NCI-H345 treated with DMSO at 0.1 percent for 48 hours (cell line): ENCODE results near the gene TEKT5.
"Not testable (repeated sequence)": the region's sequence is repeated elsewhere in the genome, so short reads cannot be mapped to it uniquely, and the experiment has no call there.

Experiments
- DNase-seq: peaks from one replicate; lab custom pipeline; 2025; ENCODE audit not compliant: unreplicated experiment; lab: John Stamatoyannopoulos, UW

Gene TEKT5

DNA sequence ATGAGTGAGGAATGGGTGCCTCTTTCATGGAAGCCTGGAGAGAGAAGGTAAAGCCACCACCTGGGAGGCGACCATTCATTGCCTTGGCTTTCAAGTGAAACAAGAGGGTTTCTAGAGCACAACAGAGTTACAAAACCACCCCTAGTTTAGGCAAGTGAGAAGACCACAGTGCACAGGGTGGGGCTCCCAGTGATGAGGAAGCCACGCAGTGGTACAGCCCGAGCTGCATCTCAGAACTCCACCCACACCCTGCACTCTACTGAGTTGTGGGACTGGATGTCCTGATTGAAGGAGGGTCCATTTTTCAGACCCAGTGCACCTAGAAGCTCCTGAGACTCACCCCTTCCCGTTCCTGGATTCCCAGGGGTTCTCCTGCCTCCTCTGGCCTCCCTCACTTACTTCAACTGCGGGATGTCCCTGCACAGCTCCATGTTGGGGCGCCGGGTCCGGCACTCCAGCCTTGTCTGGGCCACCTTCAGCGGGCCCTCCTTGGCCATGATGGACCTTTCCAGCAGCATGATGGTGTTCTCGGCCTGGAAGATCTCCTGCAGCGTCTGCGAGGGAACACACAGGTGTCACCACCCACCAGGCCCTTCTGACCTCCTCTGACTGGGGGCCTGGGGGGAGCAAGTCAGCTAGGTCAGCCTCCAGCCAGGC lies 59.2 kb downstream of the TEKT5 start:
- DNase-seq: no peak

DNA sequence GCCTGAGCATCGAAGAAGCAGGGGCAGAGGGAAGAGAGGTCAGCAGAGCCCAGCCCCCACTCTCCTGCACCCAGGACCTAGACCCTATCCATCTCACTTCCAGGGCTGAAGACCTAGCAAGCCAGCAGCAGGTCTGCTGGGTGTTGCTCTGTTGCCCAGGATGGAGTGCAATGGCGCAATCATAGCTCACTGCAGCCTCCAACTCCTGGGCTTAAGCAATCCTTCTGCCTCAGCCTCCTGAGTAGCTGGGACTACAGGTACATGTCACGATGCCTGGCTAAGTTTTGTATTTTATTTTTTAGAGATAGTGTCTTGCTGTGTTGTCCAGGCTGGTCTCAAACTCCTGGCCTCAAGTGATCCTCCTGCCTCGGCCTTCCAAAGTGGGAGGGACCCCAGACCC lies 61.3 kb downstream of the TEKT5 start:
- DNase-seq: not testable (repeated sequence)

DNA sequence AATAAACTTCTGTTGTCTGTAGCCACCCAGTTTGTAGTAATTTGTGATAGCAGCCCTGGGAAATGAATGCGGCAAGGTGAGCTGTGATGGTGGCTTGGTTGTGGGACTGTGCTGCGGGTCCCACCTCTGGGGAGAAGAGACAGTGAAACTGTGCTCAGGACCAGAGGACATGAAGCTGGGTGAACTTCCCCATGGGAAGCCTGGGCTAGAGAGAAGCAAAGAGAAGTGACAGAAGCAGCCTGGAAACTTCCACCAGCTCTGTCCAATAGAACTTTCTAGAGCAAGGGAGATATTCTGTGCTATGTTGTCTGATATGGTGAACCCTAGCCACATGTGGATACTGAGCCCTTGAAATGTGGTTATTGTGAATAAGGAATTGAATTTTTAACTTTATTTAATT lies 62.8 kb downstream of the TEKT5 start:
- DNase-seq: no peak

DNA sequence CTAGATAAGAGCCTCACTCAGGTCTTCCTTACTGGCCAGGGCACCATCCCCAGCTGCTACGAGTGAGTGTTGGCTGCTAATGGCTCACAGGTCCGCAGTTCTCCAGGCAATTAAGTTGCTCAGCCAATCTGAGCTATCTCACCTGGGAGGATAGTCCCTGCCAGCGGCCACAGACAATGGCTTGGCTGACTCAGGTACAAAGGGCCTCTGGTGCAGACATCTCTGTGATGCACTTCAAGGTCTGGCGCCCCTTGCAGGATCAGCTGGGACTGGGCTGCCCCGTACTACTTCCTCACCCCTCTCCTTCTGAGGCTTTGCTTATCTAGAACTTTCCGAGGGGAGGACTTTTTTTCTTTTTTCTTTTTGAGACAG lies 65.2 kb downstream of the TEKT5 start:
- DNase-seq: no peak

DNA sequence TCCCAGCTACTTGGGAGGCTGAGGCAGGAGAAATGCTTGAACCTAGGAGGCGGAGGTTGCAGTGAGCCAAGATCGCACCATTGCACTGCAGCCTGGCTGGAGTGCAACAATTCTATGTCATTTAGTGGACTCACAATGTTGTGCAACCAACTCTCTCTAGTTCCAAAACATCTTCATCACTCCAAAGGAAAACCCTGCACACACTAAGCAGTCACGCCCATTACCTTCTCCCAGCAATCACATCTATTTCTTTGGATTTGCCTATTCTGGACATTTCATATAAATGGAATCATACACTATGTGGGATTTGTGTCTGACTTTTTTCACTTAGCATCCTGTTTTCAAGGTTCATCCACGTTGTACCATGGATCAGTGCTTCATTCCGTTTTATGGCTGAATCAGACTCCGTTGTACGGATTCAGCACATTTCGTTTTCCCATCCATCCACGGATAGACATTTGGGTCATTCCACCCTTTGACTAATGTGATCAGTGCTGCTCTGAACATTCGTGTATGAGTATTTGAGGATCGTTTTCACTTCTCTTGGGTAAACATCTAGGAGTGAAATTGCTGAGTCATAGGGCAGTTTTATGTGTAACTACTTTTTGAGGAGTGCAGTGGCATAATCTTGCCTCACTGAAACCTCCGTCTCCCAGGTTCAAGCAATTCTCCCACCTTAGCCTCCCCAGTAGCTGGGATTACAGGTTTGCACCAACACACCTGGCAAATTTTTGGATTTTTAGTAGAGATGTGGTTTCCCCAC lies 69.0 kb downstream of the TEKT5 start:
- DNase-seq: no peak

DNA sequence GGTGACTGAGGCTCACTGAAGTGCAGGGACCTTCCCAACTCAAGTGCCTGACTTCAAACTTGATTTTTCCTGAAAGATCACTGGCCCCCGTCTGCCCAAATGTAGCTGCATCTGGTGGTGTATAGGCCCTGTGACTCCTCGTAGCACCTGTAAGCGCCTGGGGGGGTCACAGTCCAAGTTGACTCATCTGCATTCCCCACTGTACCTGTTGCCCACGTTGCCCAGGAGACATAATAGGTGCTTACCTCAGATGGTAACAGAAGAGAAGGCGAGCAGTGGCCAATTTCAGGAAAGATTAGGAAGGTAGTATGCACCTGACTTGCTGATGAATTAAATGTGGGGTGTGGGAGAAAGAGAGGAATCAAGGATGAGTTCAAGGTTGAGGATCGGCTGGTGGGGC lies 70.2 kb downstream of the TEKT5 start:
- DNase-seq: no peak

DNA sequence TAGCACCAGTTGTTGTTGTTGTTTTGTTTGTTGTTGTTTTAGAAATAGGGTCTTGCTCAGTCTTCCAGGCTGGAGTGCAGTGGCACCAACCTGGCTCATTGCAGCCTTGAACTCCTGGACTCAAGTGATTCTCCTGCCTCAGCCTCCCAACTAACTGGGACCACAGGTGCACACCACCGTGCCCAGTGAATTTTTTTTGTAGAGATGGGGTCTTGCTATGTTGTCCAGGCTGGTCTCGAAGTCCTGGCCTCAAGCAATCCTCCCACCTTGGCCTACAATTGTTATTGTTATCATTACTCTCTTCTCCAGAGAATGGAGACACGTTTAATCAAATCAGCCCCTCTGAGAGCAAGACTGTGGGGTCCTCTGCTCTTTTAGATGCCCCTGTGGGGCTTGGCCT lies 71.7 kb downstream of the TEKT5 start:
- DNase-seq: no peak

DNA sequence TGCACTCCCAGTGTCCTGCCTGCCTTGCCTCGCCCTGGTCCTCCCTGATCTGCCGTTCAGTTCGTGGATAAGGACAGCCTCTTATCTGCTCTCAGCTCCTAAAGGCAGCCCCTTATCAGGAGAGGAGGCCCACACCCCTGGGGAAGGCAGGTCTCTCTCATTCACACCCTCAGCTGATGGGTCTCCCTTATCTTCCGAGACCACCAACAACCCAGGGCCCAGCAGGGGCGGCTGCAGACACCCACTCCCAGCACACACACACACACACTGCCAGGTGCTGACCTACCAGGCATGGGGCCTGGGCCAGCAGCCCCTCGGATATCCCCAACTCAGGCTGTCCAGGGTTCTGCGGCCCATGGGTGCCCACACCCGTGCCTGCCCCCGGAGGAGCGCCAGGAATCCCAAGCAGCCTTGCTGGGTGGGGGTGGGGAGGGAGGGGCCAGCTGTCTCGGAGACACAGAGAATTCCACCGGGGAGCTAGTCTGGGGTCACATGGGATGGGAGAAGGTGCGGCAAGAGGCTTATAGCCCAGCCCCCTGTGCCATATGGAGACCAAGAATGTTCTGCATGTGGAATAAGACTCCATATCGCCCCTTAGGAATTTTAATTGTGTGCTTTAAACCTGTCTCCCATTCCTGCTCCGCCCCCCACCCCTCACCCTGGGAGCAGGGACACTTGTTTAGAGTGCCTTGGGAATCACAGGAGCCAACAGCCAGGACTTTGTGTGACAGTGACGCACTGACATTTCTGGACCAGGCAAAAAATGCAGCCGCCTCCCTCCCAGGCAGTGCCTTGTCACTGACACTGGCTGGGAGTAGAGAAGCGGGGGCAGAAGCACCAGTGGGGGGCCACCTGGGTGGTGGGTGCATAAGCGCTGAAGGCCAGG lies 72.5 kb downstream of the TEKT5 start:
- DNase-seq: no peak

DNA sequence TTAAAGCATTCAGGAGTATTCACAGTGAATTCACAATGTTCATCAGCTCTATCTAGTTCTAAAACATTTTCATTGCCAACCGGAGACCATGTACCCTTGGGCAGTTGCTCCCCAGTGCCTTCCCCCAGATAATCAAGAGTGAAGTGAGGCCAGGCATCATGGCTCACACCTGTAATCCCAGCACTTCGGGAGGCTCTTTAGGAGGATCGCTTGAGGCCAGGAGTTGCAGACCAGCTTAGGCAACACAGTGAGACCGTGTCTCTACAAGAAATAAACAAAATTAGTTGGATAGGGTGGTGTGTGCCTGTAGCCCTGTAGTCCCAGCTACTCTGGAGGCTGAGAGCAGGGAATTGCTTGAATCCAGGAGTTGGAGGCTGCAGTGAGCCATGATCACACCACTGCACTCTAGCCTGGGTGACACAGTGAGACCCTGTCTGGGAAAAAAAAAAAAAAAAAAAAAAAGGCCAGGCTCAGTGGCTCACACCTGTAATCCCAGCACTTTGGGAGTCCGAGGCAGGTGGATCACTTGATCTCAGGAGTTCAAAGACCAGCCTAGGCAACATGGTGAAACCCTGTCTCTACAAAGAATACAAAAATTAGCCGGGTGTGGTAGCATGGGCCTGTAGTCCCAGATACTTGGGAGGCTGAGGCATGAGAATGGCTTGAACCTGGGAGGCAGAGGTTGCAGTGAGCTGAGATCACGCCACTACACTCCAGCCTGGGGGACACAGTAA lies 73.3 kb downstream of the TEKT5 start:
- DNase-seq: not testable (repeated sequence)

DNA sequence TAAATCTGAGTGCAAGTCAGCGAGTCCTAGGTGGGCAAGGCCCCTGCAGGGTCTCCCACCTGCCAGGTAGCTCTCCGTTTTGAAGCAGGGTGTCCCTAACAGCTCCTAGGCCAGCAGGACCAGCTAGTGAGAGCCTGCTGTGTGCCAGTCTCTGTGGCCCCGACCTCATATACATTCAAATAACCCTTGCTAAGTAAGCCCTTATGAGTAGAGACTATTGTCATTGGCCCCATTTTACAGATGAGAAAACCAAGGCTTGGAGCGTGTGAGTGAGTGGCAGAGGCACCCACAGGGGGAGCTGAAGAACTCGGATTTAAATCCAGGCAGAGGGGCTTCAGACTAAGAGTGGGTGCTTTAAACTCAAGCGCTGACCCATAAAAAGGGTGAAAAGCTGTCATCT lies 74.6 kb downstream of the TEKT5 start:
- no peak for DNase-seq

DNA sequence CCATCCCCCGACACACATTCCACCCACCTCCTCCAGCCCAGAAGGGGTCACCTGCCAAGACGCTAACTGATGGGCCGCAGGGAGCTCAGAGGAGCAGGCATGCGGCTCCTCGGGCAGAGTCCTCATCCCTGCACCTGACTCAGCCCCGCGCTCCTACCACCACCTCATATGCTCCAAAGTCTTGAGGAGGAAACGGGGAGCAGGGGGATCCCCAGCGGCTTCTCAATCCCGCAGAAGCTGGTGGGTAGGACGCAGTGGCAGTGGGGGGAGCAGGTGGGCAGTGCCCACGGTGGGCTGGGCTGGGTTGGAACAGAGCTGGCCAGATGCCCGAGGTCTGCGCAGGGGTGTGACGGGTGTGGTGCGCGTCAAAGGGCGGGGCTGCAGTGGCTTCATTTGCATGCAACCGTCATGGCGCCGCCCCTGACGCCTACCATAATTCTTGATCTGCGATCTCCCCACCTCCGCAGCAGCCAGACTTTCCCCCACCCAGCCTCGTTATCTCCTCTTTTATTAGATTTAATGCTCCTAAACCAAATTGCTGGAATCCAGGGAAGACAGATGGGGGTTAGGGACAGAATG lies 75.4 kb downstream of the TEKT5 start:
- DNase-seq: no peak

DNA sequence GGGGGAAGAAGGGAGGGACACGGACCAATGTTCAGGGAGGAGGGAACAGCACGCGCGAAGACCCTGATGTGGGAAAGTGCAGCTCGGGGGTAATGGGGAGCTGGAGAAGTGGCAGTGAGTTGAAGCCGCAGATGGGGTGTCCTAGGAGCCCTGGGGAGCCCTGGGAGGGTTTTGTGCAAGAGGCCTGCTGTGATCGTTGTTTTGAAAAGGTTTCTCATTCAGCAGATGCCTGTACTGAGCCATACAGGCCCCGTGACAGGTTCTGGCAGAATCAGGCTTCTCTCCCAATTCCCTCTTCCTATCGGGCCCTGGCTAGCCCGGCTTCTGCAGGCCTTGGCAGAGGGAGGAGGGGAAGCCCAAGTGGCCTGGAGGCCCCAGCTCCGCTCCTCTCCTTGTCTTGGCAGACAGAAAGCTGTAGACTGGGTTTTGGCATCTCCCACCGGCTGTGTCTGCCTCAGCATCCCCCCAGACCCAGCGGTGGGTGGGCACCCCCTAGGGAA lies 76.0 kb downstream of the TEKT5 start:
- DNase-seq: no peak

DNA sequence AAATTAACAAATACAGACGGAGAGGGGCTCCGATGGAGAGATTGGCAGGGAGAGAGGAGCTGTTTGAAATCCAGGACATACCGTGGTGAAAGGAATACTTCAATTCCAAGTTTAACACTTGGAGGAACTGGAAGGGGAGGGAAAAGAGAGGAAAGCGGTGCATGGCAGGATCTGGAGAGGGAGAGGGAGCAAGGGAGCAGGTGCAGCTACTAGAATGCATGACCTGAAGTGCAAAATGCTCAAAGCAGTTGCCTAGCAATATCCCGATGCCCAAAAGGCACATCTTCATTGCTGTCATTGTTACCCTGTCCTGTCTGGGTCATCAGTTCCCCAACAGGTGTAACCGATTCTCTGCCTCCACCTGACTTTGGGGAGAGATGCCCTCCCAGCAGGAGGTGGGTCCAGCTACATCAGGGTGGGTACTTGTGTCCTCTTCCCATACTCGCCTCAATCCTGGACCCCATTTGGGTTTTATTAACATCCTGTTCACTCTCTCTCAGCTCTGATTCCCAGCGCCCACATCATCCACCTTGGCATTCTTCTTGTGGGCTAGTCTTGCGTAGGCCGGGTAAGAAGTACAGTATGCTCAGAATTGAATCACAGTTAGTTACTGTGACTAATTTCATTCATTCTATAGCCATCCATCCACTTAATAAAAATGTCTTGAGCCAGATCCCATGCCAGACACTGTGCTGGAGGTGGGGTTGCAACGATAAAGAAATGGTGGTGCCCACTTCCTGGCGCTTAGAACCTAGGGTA lies 76.9 kb downstream of the TEKT5 start:
- peak; percentile 23 for DNase-seq

DNA sequence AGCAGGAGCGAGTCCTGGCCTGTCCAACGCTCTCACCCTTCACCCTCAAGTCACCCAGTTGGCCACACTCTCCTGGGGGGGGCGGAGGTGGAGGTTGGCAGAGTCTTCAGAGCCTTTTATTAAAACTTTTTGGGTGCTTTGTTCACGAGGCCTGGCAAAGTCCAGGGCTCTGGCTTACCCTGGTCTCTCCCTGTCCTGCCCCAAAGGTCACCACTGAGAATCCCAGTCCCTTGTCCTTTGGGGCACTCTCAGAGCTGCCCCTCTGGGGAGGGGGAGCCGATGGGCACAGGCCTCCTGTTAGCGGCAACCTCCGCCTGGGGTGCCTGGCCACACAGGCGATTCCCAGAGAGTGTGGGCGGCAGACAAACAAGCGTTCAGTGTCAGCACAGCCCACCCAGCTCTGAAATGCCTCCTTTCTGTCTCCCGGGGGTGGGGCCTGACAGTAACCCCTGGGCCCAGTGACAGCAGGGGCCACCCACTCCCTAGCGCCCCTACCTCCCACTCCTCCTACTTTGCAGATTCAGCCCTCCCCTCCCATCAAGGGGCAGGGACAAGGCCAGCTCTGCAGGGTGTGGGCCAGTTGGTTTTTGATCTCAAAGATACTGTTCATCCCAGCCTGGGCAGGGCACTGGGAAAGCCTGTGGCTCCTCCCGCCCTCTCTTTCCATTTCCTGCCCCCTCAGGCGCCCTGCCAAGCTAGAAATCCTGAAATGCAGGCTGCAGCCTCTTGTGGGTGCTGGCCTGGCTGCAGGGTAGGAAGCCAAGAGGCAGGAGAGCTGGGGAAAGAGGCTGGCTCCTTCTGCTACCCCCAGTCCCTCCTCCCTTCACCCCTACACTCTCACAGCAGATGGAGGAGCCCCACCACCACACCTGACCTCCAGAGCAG lies 77.7 kb downstream of the TEKT5 start:
- peak; percentile 10 for DNase-seq

DNA sequence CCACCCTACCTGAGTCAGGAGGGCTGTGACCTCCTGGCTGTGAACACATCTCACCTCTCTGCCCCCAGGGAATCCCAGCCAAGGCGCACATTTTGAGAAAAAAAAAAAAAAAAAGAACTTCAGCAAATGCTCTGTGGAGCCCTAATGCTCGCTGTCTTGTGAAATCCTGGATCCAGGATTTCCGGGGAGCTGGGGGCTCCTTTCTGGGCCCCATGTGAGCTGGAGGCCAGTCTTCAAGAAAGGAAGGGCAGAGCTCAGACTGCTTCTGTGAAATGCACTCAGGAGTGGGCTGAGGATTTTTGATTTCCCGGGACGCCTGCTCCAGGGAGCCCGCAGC lies 78.3 kb downstream of the TEKT5 start:
- no peak for DNase-seq

DNA sequence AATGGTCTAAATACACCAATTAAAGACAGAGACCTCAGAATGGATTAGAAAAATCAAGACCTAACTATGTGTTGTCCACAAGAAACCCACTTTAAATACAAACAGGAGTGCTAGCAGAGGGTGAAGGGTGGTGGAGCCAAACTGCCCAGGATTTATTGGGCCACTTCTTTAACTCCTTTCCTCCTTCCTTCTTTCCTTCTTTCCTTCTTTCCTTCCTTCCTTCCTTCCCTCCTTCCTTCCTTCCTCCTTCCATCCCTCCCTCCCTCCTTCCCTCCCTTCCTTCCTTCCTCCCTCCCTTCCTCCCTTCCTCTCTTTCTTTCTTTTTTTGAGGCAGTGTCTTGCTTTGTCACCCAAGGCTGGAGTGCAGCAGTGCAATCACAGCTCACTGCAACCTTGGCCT lies 80.0 kb downstream of the TEKT5 start:
- no peak for DNase-seq

DNA sequence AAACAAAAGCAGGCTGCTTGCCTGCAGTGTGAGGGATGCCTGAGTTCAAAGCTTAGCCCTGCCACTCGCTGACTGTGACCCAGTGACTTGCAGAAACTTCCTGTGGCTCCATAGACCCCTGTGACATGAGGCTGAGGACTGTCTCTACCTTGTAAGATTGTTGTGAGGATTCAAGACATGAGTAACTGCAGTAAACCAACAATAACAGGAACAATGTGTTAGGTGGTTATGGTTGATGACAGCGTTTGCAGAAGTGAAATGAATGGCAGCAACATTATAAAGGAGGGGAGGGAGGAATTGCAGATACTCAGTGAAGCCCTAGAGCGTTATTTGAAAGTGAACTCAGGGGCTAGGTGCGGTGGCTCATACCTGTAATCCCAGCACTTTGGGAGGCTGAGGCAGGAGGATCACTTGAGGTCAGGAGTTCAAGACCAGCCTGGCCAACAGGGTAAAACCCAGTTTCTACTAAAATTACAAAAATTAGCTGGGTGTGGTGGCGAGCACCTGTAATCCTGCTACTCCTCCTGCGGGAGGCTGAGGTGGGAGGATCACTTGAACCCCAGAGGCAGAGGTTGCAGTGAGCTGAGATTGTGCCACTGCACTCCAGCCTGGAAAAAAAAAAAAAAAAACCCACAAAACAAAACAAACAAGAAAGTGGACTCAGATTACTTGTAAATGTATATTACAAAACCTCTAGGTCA lies 80.8 kb downstream of the TEKT5 start:
- no peak for DNase-seq

DNA sequence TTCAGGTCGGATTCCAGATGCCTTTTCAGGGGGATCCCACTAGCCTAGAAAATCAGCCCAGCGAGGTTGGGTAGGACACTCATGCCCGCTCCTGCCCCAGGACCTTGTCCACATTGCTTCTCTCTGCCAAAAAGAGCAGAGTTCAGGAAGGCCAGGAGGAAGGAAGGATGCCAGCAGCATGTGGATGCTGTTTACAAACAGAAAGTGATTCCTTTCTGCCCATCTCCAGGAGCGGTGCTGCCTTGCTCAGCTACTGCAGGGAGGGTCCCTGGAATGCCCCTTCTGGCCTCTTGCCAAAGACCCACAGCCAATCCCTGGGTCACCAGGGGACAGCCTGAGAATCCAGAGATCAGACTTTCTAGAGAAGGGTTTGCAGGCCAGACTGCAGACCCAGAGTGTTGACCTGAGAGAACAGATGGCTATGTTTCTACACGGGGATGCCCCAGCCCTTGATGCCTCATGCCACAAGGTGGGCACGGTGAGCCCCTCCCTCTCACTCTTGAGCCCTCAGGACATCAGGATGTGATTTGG lies 82.0 kb downstream of the TEKT5 start:
- DNase-seq: no peak
